ENCODE measurements around the gene GARIN3. TPM values are rescaled to one million over a fixed set of nuclear protein-coding genes. Genes with fewer than 3 reads are reported as not detected.
"Not testable (repeated sequence)": the region's sequence is repeated elsewhere in the genome, so short reads cannot be mapped to it uniquely, and the experiment has no call there.

The GARIN3 gene
- total RNA-seq, 3 donors from 2014 or later (not counting 1 experiment from before 2014, with no cell fraction given) = not detected

GRCh38 chr5:157214415-157214814, 48.4 kb upstream of the GARIN3 start:
- H3K4me3 Mint-ChIP-seq = peak overlapping the region; percentile 89

DNA sequence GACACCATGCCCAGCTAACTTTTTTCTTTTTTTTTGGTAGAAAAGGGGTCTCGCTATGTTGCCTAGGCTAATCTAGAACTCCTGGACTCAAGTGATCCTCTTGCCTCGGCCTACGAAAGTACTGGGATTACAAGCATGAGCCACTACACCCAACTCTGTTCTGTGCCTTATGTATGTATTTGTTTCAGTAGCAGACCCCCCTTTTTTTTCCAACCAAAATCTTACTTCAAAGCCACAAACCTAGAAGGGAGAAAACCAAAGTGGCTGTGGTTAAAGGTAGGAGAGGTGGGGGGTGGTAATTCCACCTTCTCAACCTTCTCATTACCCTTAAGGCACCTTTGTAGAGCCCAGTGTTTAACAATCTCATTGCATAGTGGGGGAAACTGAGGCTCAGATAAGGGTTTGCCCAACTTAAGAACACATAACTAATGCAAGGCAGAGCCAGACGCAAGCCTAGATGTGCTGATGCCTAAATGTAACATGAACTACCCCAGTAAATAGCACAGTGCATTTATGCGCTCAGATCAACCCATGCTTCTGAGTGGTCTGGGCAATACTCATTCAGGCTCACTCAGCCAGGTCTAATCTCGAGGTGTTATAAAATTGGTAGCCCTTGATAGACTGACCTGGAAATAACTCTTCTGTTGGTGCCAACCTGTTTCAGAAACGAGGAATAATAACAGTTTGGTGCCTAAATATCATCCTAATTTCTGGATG, 47.6 kb upstream of the GARIN3 start:
- Mint-ChIP-seq H3K4me3 (peak overlapping the region; percentile 89), H3K27ac (peak overlapping the region; percentile 86 to 92), H3K9me3 (no peaks in the 10 kb centered on the region), H3K27me3 (ENCODE audit: low read depth in 2 of 2) (no peaks in the 10 kb centered on the region), H3K36me3 (peaks cover 31% of the 10 kb centered on the region), H3K4me1 (peaks cover 75 to 79% of the 10 kb centered on the region in 2 donors)
- Histone ChIP-seq H3K4me3 (ENCODE audit: low read length) (no peak overlapping the region), H3K27me3 (ENCODE audit: control insufficient read depth, insufficient read depth, low read length) (no peaks in the 10 kb centered on the region), H3K4me1 (ENCODE audit: control insufficient read depth, insufficient read depth, low read length) (peaks cover 82% of the 10 kb centered on the region), H3K9me3 (ENCODE audit: control insufficient read depth, insufficient read depth, low read length) (no peaks in the 10 kb centered on the region), H3K27ac (ENCODE audit: low read length) (peak overlapping the region; percentile 73), H3K36me3 (ENCODE audit: control insufficient read depth, insufficient read depth, low read length) (peaks cover 61% of the 10 kb centered on the region)
- peak in 1 of 2 donors; percentile 55 for DNase-seq
- ATAC-seq = no peak
- WGBS (ENCODE audit: insufficient coverage) = 85% methylated on average over 4 of the region's 7 CpGs
- intact Hi-C loops (cut with micrococcal nuclease) = loop anchor here (2.0 to 5.0 kb wide), 4 partner anchors 15 to 181 kb away; partner anchors contain the start of gene ITK
- TF ChIP-seq, protein P1, sequence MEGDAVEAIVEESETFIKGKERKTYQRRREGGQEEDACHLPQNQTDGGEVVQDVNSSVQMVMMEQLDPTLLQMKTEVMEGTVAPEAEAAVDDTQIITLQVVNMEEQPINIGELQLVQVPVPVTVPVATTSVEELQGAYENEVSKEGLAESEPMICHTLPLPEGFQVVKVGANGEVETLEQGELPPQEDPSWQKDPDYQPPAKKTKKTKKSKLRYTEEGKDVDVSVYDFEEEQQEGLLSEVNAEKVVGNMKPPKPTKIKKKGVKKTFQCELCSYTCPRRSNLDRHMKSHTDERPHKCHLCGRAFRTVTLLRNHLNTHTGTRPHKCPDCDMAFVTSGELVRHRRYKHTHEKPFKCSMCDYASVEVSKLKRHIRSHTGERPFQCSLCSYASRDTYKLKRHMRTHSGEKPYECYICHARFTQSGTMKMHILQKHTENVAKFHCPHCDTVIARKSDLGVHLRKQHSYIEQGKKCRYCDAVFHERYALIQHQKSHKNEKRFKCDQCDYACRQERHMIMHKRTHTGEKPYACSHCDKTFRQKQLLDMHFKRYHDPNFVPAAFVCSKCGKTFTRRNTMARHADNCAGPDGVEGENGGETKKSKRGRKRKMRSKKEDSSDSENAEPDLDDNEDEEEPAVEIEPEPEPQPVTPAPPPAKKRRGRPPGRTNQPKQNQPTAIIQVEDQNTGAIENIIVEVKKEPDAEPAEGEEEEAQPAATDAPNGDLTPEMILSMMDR (IDR thresholded peaks at IDR 0.05) = no peak

More at GRCh38 chr5:157214415-157214814, 48.4 kb upstream of the GARIN3 start:
- H3K36me3 ChIP-seq (ENCODE audit: control insufficient read depth, insufficient read depth, low read length) = peaks cover 60% of the 10 kb centered on the region
- DNase-seq = no peak
- peak overlapping the region; percentile 73 for H3K27ac ChIP-seq (ENCODE audit: low read length)
- H3K27me3 ChIP-seq (ENCODE audit: control insufficient read depth, insufficient read depth, low read length) = no peaks in the 10 kb centered on the region
- ATAC-seq = no peak
- Mint-ChIP-seq H3K4me1 (peaks cover 76 to 82% of the 10 kb centered on the region in 2 donors), H3K27ac (peak overlapping the region; percentile 86 to 92), H3K9me3 (no peaks in the 10 kb centered on the region), H3K36me3 (peaks cover 32% of the 10 kb centered on the region), H3K27me3 (ENCODE audit: low read depth in 2 of 2) (no peaks in the 10 kb centered on the region)
- H3K4me3 ChIP-seq (ENCODE audit: low read length) = no peak overlapping the region
- intact Hi-C loops (cut with micrococcal nuclease) = loop anchor here (2.0 to 5.0 kb wide), 4 partner anchors 16 to 182 kb away; partner anchors contain the start of gene ITK
- H3K9me3 ChIP-seq (ENCODE audit: control insufficient read depth, insufficient read depth, low read length) = no peaks in the 10 kb centered on the region
- peaks cover 78% of the 10 kb centered on the region for H3K4me1 ChIP-seq (ENCODE audit: control insufficient read depth, insufficient read depth, low read length)
- TF ChIP-seq, protein P1 (IDR thresholded peaks at IDR 0.05) = no peak

DNA sequence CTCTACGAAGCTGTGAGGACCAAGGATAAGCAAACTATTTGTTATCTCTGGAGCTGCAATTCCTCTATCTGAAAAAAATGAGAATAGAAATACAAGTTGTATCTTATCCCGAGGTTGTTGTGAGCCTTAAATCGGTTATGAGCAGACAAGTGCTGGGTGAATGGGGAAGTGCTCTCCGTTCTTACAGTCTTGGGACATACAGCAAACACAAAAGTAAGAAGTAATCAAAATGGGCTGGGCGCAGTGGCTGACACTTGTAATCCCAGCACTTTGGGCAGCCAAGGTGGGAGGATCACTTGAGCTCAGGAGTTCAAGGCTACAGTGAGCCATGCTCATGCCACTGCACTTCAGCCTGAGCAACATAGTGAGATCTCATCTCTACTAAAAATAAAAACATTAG, 46.2 kb upstream of the GARIN3 start:
- peaks cover 81 to 84% of the 10 kb centered on the region in 2 donors for H3K4me1 Mint-ChIP-seq
- H3K27ac Mint-ChIP-seq = peak overlapping the region; percentile 86 to 92
- H3K9me3 Mint-ChIP-seq = no peaks in the 10 kb centered on the region
- Histone ChIP-seq H3K9me3 (ENCODE audit: control insufficient read depth, insufficient read depth, low read length) (no peaks in the 10 kb centered on the region), H3K4me1 (ENCODE audit: control insufficient read depth, insufficient read depth, low read length) (peaks cover 75% of the 10 kb centered on the region), H3K4me3 (ENCODE audit: low read length) (no peak overlapping the region), H3K27ac (ENCODE audit: low read length) (no peak overlapping the region), H3K27me3 (ENCODE audit: control insufficient read depth, insufficient read depth, low read length) (no peaks in the 10 kb centered on the region), H3K36me3 (ENCODE audit: control insufficient read depth, insufficient read depth, low read length) (peaks cover 60% of the 10 kb centered on the region)
- ATAC-seq (no peak), DNase-seq (no peak)
- intact Hi-C loops (cut with micrococcal nuclease) = loop anchor here (5.0 kb wide), 1 partner anchor 180 kb away; no protein-coding TSS in a partner anchor
- TF ChIP-seq, protein P1 (IDR thresholded peaks at IDR 0.05) = no peak
- WGBS (ENCODE audit: insufficient coverage) = 89% methylated on average over 5 of the region's 5 CpGs
- peaks cover 25% of the 10 kb centered on the region for H3K36me3 Mint-ChIP-seq
- no peaks in the 10 kb centered on the region for H3K27me3 Mint-ChIP-seq (ENCODE audit: low read depth in 2 of 2)
- H3K4me3 Mint-ChIP-seq = peak overlapping the region; percentile 43

GRCh38 chr5:157210652-157211051, 44.6 kb upstream of the GARIN3 start:
- Histone ChIP-seq H3K36me3 (ENCODE audit: control insufficient read depth, insufficient read depth, low read length) (peaks cover 50% of the 10 kb centered on the region), H3K27ac (ENCODE audit: low read length) (peak overlapping the region; percentile 61), H3K4me1 (ENCODE audit: control insufficient read depth, insufficient read depth, low read length) (peaks cover 62% of the 10 kb centered on the region)
- no CpG with 5 or more reads among the region's 1 CpG for WGBS (ENCODE audit: insufficient coverage)
- peaks cover 76 to 81% of the 10 kb centered on the region in 2 donors for H3K4me1 Mint-ChIP-seq
- H3K4me3 ChIP-seq (ENCODE audit: low read length); H3K27me3 ChIP-seq (ENCODE audit: control insufficient read depth, insufficient read depth, low read length); H3K9me3 Mint-ChIP-seq; H3K9me3 ChIP-seq (ENCODE audit: control insufficient read depth, insufficient read depth, low read length); H3K27me3 Mint-ChIP-seq (ENCODE audit: low read depth in 2 of 2): not testable (repeated sequence)
- peak; percentile 46 to 73 (median 67) for ATAC-seq
- H3K4me3 Mint-ChIP-seq = peak overlapping the region; percentile 29
- intact Hi-C loops (cut with micrococcal nuclease) = loop anchor here (5.0 kb wide), 1 partner anchor 178 kb away; no protein-coding TSS in a partner anchor
- peaks cover 25% of the 10 kb centered on the region for H3K36me3 Mint-ChIP-seq
- H3K27ac Mint-ChIP-seq = peak overlapping the region; percentile 86 to 92
- peak in 1 of 2 donors; percentile 72 for DNase-seq

Measured in natural killer cell (primary cell).